ENCODE results near the gene S100Z. TPM values are rescaled to one million over a fixed set of nuclear protein-coding genes. Genes with fewer than 3 reads are reported as not detected.

S100Z gene
- total RNA-seq, 1 donor from 2014 or later: not detected

DNA sequence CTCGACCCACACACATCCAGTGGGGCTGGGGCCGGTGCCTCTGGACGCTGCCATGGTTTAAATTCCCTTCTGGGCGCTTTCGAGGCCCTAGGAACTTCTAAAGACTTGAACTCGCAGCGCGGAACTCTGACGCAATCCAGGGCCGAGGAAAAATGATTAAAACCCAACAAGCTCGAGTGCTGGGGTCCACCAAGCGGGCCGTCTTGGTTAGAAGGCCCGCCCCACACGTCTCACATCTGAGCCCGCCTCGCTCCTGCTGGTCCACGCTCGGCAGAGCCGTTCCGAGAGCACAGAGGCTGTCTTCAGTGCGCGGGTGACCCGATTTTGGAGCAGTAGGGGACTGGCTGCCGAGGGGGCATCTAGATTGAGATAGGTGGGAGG, 104.6 kb downstream of the S100Z start:
- TF ChIP-seq, protein P1, sequence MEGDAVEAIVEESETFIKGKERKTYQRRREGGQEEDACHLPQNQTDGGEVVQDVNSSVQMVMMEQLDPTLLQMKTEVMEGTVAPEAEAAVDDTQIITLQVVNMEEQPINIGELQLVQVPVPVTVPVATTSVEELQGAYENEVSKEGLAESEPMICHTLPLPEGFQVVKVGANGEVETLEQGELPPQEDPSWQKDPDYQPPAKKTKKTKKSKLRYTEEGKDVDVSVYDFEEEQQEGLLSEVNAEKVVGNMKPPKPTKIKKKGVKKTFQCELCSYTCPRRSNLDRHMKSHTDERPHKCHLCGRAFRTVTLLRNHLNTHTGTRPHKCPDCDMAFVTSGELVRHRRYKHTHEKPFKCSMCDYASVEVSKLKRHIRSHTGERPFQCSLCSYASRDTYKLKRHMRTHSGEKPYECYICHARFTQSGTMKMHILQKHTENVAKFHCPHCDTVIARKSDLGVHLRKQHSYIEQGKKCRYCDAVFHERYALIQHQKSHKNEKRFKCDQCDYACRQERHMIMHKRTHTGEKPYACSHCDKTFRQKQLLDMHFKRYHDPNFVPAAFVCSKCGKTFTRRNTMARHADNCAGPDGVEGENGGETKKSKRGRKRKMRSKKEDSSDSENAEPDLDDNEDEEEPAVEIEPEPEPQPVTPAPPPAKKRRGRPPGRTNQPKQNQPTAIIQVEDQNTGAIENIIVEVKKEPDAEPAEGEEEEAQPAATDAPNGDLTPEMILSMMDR (IDR thresholded peaks at IDR 0.05; ENCODE audit: insufficient read depth, low read length, severe bottlenecking): no peak
- H3K27me3 ChIP-seq (ENCODE audit: control insufficient read depth, insufficient read depth, low read length): peaks cover 24% of the 10 kb centered on the region
- H3K36me3 ChIP-seq (ENCODE audit: control insufficient read depth, insufficient read depth, low read length): no peaks in the 10 kb centered on the region
- no peak overlapping the region for H3K4me3 ChIP-seq (ENCODE audit: low read depth, low read length)
- FAIRE-seq (no peak), DNase-seq (ENCODE audit: low read depth) (no peak)

DNA sequence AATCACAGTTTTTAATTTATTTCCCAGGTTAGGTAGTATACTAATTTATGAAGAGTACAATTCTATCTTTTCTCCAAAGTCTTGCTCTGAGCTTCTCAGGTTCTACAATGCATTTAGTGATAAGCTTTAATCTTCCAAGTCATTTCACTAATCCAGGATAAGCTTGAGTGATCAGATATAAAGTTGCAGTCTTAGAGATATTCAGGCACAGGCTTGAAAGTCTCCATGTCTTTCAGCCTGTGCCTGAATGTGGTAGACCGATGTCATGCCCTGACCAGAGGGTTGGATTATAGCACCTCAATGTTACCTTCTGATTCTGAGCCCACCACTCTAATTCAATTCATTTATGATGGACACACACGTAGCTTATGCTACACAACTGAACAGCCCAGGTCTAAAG, 106.2 kb downstream of the S100Z start:
- H3K27me3 ChIP-seq (ENCODE audit: control insufficient read depth, insufficient read depth, low read length): peaks cover 24% of the 10 kb centered on the region
- FAIRE-seq (no peak), DNase-seq (ENCODE audit: low read depth) (no peak)
- TF ChIP-seq, protein P1 (IDR thresholded peaks at IDR 0.05; ENCODE audit: insufficient read depth, low read length, severe bottlenecking): no peak
- no peaks in the 10 kb centered on the region for H3K36me3 ChIP-seq (ENCODE audit: control insufficient read depth, insufficient read depth, low read length)
- no peak overlapping the region for H3K4me3 ChIP-seq (ENCODE audit: low read depth, low read length)

DNA sequence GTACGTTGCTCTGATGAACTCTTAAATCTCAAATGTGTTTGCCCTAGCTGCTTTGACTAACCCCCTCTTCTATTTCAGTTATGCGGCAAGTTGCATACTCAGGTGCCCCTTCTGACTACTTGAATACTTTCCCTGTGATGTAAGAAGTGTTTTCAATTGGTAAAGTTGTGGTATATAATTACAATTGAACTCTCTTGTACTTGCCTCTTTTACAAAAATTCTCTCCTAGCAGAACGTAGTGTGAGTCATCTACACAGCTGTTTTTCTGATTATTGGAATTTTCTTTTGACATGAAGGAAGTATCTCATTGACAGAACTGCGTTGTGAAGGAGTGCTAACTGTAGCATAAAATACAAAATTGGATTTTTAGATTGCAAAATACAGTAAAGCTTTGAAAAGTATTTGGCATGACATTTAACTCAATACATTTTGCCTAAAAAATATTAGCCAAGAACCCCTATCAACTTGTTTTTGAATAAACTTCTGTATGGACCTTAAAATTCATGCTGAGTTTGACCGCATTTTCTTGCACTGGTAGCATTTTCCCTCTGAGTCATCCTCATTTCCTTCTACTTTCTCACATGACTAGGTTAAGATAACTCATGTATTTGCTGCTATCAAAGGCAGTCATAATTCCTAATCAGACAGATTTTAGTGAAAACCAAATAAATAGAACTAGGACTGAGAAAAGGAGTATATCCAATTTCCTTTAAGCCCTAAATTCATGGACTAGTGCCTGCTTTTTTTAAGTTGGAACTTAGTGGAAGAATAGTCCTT, 109.4 kb downstream of the S100Z start:
- H3K4me3 ChIP-seq (ENCODE audit: low read depth, low read length): no peak overlapping the region
- no peak for FAIRE-seq
- peaks cover 7% of the 10 kb centered on the region for H3K27me3 ChIP-seq (ENCODE audit: control insufficient read depth, insufficient read depth, low read length)
- DNase-seq (ENCODE audit: low read depth): peak; percentile 63
- H3K36me3 ChIP-seq (ENCODE audit: control insufficient read depth, insufficient read depth, low read length): no peaks in the 10 kb centered on the region
- TF ChIP-seq, protein P1 (IDR thresholded peaks at IDR 0.05; ENCODE audit: insufficient read depth, low read length, severe bottlenecking): no peak

DNA sequence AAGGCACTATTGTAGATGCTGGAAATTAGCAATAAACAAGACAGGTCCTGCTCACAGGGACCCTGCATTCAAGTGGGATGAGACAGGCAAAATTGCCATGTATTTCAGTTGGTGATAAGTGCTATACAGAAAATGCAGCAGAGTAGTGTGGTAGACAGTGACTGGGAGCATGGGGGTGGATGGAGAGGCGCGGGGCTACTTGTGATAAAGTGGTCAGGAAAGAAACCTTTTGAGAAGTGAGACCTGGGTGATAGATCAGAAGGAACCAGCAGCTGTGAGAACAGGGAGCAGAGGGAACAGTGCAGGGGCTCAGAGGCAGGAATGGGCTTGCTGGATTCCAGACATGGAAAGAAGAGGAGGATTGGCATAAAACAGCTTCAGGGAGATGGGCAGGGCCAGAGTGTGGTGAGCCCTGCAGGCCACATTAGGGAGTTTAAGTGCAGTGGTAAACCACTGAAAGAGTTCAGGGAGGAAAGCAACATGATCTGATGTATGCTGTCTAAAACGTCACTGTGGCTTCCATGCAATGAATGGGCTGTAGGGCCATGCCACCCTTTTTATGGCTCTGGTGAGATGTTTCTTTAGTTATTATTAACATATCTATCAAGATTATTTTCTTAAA, 110.3 kb downstream of the S100Z start:
- no peak overlapping the region for H3K4me3 ChIP-seq (ENCODE audit: low read depth, low read length)
- TF ChIP-seq, protein P1 (IDR thresholded peaks at IDR 0.05; ENCODE audit: insufficient read depth, low read length, severe bottlenecking): no peak
- DNase-seq (ENCODE audit: low read depth) (no peak), FAIRE-seq (no peak)
- no peaks in the 10 kb centered on the region for H3K36me3 ChIP-seq (ENCODE audit: control insufficient read depth, insufficient read depth, low read length)
- H3K27me3 ChIP-seq (ENCODE audit: control insufficient read depth, insufficient read depth, low read length): no peaks in the 10 kb centered on the region

DNA sequence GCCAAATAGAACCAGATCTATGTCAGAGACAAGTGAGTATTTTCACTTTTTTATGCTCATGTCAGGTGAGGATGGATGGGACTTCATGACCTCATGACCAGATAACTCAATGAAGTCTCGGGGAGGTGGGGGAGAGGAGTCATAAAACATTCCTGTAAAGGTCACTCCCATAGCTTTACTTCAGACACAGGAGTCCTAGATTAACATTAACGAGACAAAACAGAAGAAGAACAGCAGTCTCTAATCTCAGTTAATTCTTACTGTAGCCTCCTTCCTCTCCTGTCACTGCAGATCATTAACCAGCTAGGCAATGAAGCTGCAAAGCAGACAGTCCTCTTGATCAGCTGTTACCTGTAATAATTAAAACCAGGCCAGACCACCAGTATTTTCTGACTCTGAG, 114.2 kb downstream of the S100Z start:
- TF ChIP-seq, protein P1 (IDR thresholded peaks at IDR 0.05; ENCODE audit: insufficient read depth, low read length, severe bottlenecking): no peak
- FAIRE-seq: no peak
- Histone ChIP-seq H3K4me3 (ENCODE audit: low read depth, low read length) (no peak overlapping the region), H3K36me3 (ENCODE audit: control insufficient read depth, insufficient read depth, low read length) (no peaks in the 10 kb centered on the region), H3K27me3 (ENCODE audit: control insufficient read depth, insufficient read depth, low read length) (no peaks in the 10 kb centered on the region)
- DNase-seq (ENCODE audit: low read depth): no peak

Other genes with a start within 250 kb of the S100Z start
- under 0.01 TPM in 1 of 2 replicates, not detected in the other for gene F2RL2, start 226.6 kb upstream of the S100Z start, total RNA-seq
- 2.0 and 12.1 TPM in 2 replicates for gene F2R, start 133.9 kb upstream of the S100Z start, total RNA-seq
- 24.1 and 25.5 TPM in 2 replicates for gene F2RL1, start 31.0 kb upstream of the S100Z start, total RNA-seq
- gene CRHBP, start 103.0 kb downstream of the S100Z start, total RNA-seq: not detected in 2 replicates
- 16.1 and 22.3 TPM in 2 replicates for gene AGGF1, start 180.4 kb downstream of the S100Z start, total RNA-seq
- gene ZBED3, start 237.3 kb downstream of the S100Z start, total RNA-seq: 0.53 and 0.90 TPM in 2 replicates